ENCODE results near the gene YWHAE. TPM values are rescaled to one million over a fixed set of nuclear protein-coding genes. Genes with fewer than 3 reads are reported as not detected.

The YWHAE gene
- total and polyA plus RNA-seq, 10 donors = 104 to 645 (median 281) TPM

- 80 to 92% (median 84%) methylated on average over 17 of the region's 17 CpGs for WGBS, 5 donors
- Histone ChIP-seq H3K9me3 (no peaks in the 10 kb centered on the region), H3K4me3 (no peak overlapping the region), H3K27me3 (replicated peaks in 1 of 7) (no peaks in the 10 kb centered on the region), H3K4me1 (peaks cover 49 to 100% (median 95%) of the 10 kb centered on the region in 6 donors), H3K36me3 (peaks cover 0 to 33% (median 9%) of the 10 kb centered on the region in 6 donors), H3K27ac (no peak overlapping the region)
- no peak for TF ChIP-seq CTCF (IDR thresholded peaks at IDR 0.05 in 8 of 11, conservative IDR thresholded peaks at IDR 0.05 in 3 of 11)
- TF ChIP-seq POLR2AphosphoS5 (IDR thresholded peaks at IDR 0.05) = peak in 1 of 3 donors; percentile 51
- no peak for TF ChIP-seq POLR2A (IDR thresholded peaks at IDR 0.05)
- no peak for DNase-seq
- intact Hi-C loops (cut with DNase I; ENCODE audit: low total_unique reads) = no loop called here
These were observed 28.0 kb downstream of the YWHAE start for GRCh38 chr17:1371893-1372590.

DNA sequence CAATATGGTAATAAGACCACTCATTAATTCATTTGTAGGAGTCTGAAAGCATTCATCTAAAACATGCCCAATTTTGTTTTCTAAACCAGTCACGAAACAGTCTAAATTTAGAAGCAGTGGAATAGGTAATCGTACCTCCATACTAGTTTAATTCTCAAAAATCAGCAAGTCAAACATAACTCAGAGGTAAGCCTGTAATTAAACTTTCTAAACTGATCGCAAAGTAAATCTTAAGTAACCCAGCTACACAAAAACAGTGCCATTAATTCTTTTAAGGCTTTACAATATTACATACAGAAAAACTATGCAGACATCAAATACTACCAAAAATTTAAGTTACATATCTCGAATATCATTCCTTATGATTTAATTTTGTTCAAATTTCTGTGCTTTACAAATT, 31.4 kb downstream of the YWHAE start:
- no peak for DNase-seq
- H3K27me3 ChIP-seq (replicated peaks in 1 of 7) = no peaks in the 10 kb centered on the region
- TF ChIP-seq CTCF (IDR thresholded peaks at IDR 0.05 in 8 of 11, conservative IDR thresholded peaks at IDR 0.05 in 3 of 11) (no peak), POLR2AphosphoS5 (IDR thresholded peaks at IDR 0.05) (no peak), POLR2A (IDR thresholded peaks at IDR 0.05) (no peak)
- H3K4me3 ChIP-seq = no peak overlapping the region
- peaks cover 40 to 100% (median 94%) of the 10 kb centered on the region in 6 donors for H3K4me1 ChIP-seq
- no peaks in the 10 kb centered on the region for H3K9me3 ChIP-seq
- H3K27ac ChIP-seq = no peak overlapping the region
- WGBS, 5 donors = 77 to 86% (median 83%) methylated on average over 4 of the region's 4 CpGs
- peaks cover 3 to 45% (median 19%) of the 10 kb centered on the region in 6 donors for H3K36me3 ChIP-seq
- intact Hi-C loops (cut with DNase I; ENCODE audit: low total_unique reads) = no loop called here

DNA sequence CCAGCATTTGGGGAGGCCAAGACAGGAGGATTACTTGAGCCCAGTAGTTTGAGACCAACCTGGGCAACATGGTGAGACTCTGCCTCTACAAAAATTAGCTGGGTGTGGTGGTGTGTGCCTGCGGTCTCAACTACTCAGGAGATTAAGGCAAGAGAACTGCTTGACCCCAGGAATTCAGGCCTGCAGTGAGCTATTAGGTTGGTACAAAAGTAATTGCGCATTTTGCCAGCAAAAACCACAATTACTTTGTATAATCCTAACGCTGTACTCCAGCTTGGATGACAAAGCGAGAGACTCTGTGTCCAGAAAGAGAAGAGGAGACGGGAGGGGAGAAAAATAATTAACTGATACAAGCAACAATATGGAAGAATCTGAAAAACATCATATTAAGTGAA, 32.7 kb downstream of the YWHAE start:
- peaks cover 48 to 100% (median 95%) of the 10 kb centered on the region in 6 donors for H3K4me1 ChIP-seq
- TF ChIP-seq POLR2AphosphoS5 (IDR thresholded peaks at IDR 0.05) (no peak), CTCF (IDR thresholded peaks at IDR 0.05 in 8 of 11, conservative IDR thresholded peaks at IDR 0.05 in 3 of 11) (no peak), POLR2A (IDR thresholded peaks at IDR 0.05) (no peak)
- no peaks in the 10 kb centered on the region for H3K27me3 ChIP-seq (replicated peaks in 1 of 7)
- DNase-seq = no peak
- no peak overlapping the region for H3K4me3 ChIP-seq
- peak overlapping the region in 2 of 8 donors; percentile 2 to 38 for H3K27ac ChIP-seq
- intact Hi-C loops (cut with DNase I; ENCODE audit: low total_unique reads) = no loop called here
- 62 to 82% (median 68%) methylated on average over 4 to 5 of the region's 5 CpGs for WGBS, 5 donors
- no peaks in the 10 kb centered on the region for H3K9me3 ChIP-seq
- peaks cover 3 to 37% (median 15%) of the 10 kb centered on the region in 6 donors for H3K36me3 ChIP-seq

- H3K4me1 ChIP-seq = peaks cover 59 to 100% (median 95%) of the 10 kb centered on the region in 6 donors
- H3K9me3 ChIP-seq = no peaks in the 10 kb centered on the region
- H3K4me3 ChIP-seq = no peak overlapping the region
- intact Hi-C loops (cut with DNase I; ENCODE audit: low total_unique reads) = no loop called here
- WGBS, 5 donors = 74 to 88% (median 80%) methylated on average over 7 of the region's 7 CpGs
- peaks cover 3 to 32% (median 15%) of the 10 kb centered on the region in 6 donors for H3K36me3 ChIP-seq
- no peak for TF ChIP-seq POLR2A (IDR thresholded peaks at IDR 0.05)
- no peak for TF ChIP-seq POLR2AphosphoS5 (IDR thresholded peaks at IDR 0.05)
- no peak for TF ChIP-seq CTCF (IDR thresholded peaks at IDR 0.05 in 8 of 11, conservative IDR thresholded peaks at IDR 0.05 in 3 of 11)
- H3K27ac ChIP-seq = peak overlapping the region in 3 of 8 donors; percentile 2 to 51 (median 30)
- no peaks in the 10 kb centered on the region for H3K27me3 ChIP-seq (replicated peaks in 1 of 7)
- DNase-seq = no peak
These were observed 33.8 kb downstream of the YWHAE start for GRCh38 chr17:1366234-1366633.

Data from spleen (tissue), 11 donors.